Neural cell (in vitro differentiated cells): ENCODE results near the gene ADCY4. TPM values are rescaled to one million over a fixed set of nuclear protein-coding genes. Genes with fewer than 3 reads are reported as not detected.

Experiments
- H2AFZ ChIP-seq: fragments of 200-600, 300-800 bp; sonication (generic), shearing (Covaris generic); 2 replicates; pipeline ENCODE4 v1.6.0; 2014; ENCODE audit warnings: low read depth, mild to moderate bottlenecking, antibody characterized with exemption, low read length, moderate library complexity
- H3F3A ChIP-seq: fragments of 200-600 bp; shearing (Covaris generic); 2 replicates; pipeline ENCODE4 v1.6.1; 2016; ENCODE audit warnings: mild to moderate bottlenecking, moderate library complexity, mixed read lengths, antibody characterized with exemption, low read length; ENCODE audit not compliant: insufficient read depth, poor library complexity, severe bottlenecking
- H3K27ac ChIP-seq: fragments of 200-600, 300-800 bp; sonication (generic), shearing (Covaris generic); 2 replicates; pipeline ENCODE4 v1.5.1; 2014; ENCODE audit warnings: mild to moderate bottlenecking, low read length, moderate library complexity
- H3K27me3 ChIP-seq: fragments of 300-800, 200-600 bp; sonication (generic), shearing (Covaris generic); 2 replicates; pipeline ENCODE4 v1.6.0; 2014; ENCODE audit warnings: mild to moderate bottlenecking, low read depth, low read length, moderate library complexity; ENCODE audit not compliant: insufficient read depth
- H3K36me3 ChIP-seq: fragments of 300-800, 200-600 bp; sonication (generic), shearing (Covaris generic); 2 replicates; pipeline ENCODE4 v1.5.1; 2014; ENCODE audit warnings: mild to moderate bottlenecking, antibody characterized with exemption, low read length, moderate library complexity; ENCODE audit not compliant: insufficient read depth
- H3K4me2 ChIP-seq: fragments of 300-800, 200-600 bp; sonication (generic), shearing (Covaris generic); 2 replicates; pipeline ENCODE4 v1.6.0; 2014; ENCODE audit warnings: mild to moderate bottlenecking, low read length
- H3K4me3 ChIP-seq: fragments of 300-800, 200-600 bp; sonication (generic), shearing (Covaris generic); 2 replicates; pipeline ENCODE4 v1.5.1; 2014; ENCODE audit warnings: mild to moderate bottlenecking, low read length, moderate library complexity
- H3K79me2 ChIP-seq: fragments of 200-600 bp; shearing (Covaris generic); replicated peaks from 2 replicates; pipeline ENCODE4 v1.6.0; 2014; ENCODE audit warnings: mild to moderate bottlenecking, low read length, moderate library complexity; ENCODE audit not compliant: insufficient read depth
- H3K9ac ChIP-seq: fragments of 300-800, 200-600 bp; sonication (generic), shearing (Covaris generic); 2 replicates; pipeline ENCODE4 v1.6.1; 2016; ENCODE audit warnings: mild to moderate bottlenecking, low read length, mixed read lengths
- H3K9me2 ChIP-seq: fragments of 200-600 bp; shearing (Covaris generic); 2 replicates; pipeline ENCODE4 v1.6.1; 2016; ENCODE audit warnings: mild to moderate bottlenecking, low read length, mixed read lengths; ENCODE audit not compliant: insufficient read depth
- H3K9me3 ChIP-seq: fragments of 200-600, 300-800 bp; sonication (generic), shearing (Covaris generic); 2 replicates; pipeline ENCODE4 v1.6.1; 2016; ENCODE audit warnings: mild to moderate bottlenecking, mixed run types, low read length, moderate library complexity, mixed read lengths
- H4K20me1 ChIP-seq: fragments of 200-600 bp; shearing (Covaris generic); 2 replicates; pipeline ENCODE4 v1.6.1; 2016; ENCODE audit warnings: mild to moderate bottlenecking, mixed run types; ENCODE audit not compliant: insufficient read depth
- EP300 ChIP-seq: fragments of 450-650 bp; conservative IDR thresholded peaks from 2 replicates; pipeline ENCODE4 v1.6.1; 2014; ENCODE audit warnings: antibody characterized with exemption, mild to moderate bottlenecking, moderate library complexity; ENCODE audit not compliant: poor library complexity, severe bottlenecking
- EZH2 ChIP-seq: fragments of 200-600, 300-800 bp; shearing (Covaris generic), sonication (generic); IDR thresholded peaks from 2 replicates; pipeline ENCODE4 v1.6.1; 2014; ENCODE audit warnings: antibody characterized with exemption, low read length, borderline replicate concordance, mild to moderate bottlenecking; ENCODE audit not compliant: insufficient read depth, poor library complexity, severe bottlenecking
- MXI1 ChIP-seq: fragments of 450-650 bp; conservative IDR thresholded peaks from 2 replicates; pipeline ENCODE4 v1.6.1; 2014; ENCODE audit warnings: antibody characterized with exemption, mild to moderate bottlenecking; ENCODE audit not compliant: poor library complexity, severe bottlenecking
- POLR2AphosphoS5 ChIP-seq: IDR thresholded peaks from 2 replicates; pipeline ENCODE4 v1.6.1; 2012
- RAD21 ChIP-seq: fragments of 450-650 bp; conservative IDR thresholded peaks from 2 replicates; pipeline ENCODE4 v1.6.1; 2014; ENCODE audit warnings: antibody characterized with exemption, mild to moderate bottlenecking, moderate library complexity
- SMC3 ChIP-seq: fragments of 450-650 bp; conservative IDR thresholded peaks from 2 replicates; pipeline ENCODE4 v1.6.1; 2014; ENCODE audit warnings: antibody characterized with exemption, mild to moderate bottlenecking, moderate library complexity; ENCODE audit not compliant: poor library complexity
- TAF1 ChIP-seq: IDR thresholded peaks from 2 replicates; pipeline ENCODE4 v1.6.1; 2012; ENCODE audit warnings: low read depth
- polyA plus RNA-seq: library from polyadenylated mRNA; depleted of rRNA; stranded (reverse); fragments of >200 nt; gene quantifications from 2 replicates; pipeline ENCODE4 v1.2.3, GENCODE V29; 2014
- TF ChIP-seq, protein P1 (sequence below): IDR thresholded peaks from 2 replicates; pipeline ENCODE4 v1.6.1; 2012; ENCODE audit warnings: borderline replicate concordance
- TF ChIP-seq, protein P2 (sequence below): fragments of 450-650 bp; IDR thresholded peaks from 2 replicates; pipeline ENCODE4 v1.5.1; 2014; ENCODE audit warnings: antibody characterized with exemption, mild to moderate bottlenecking, moderate library complexity; ENCODE audit not compliant: poor library complexity, severe bottlenecking

ADCY4 gene
- polyA plus RNA-seq, 1 donor from 2014 or later, result not detected

DNA sequence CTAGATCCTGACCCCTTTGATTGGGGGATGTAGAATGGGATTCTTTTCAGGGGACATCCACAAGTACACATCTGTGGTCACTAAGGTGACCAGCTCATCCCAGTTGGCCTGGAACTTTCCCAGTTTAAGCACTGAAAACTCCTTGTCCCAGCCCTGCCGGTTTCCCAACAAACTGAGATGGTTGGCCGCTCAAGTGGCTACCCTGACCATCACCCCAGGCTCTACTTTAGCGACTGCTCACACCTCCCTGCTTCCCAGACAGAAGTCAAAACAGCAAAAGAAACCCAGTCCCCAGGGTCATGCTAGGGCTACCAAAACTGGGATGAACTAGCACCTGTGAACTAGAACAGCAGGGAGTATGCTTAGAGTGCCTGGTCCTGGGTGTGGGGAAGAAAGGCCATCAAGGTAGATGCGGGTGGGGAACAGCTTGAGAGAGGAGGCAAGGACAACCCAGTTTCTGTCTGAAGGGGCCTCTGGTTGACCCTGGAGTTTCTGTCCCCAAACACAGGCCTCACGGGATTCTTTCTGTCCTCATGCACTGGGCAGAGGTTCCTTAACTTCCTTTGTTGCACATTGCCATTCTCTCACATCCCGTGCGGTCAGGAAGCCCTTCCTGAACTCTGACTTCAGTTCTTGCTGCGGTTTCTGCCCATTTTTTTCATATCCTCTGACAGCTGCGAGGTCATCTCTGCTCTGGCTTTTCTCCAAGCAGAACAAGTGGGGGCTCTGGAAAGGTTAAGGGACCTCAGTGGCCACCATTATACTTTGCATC, 21.9 kb downstream of the ADCY4 start:
- Histone ChIP-seq H2AFZ (no peak overlapping the region), H4K20me1 (no peaks in the 10 kb centered on the region), H3K79me2 (no peaks in the 10 kb centered on the region), H3K4me3 (no peak overlapping the region), H3K36me3 (no peaks in the 10 kb centered on the region), H3K27me3 (no peaks in the 10 kb centered on the region), H3K9ac (no peak overlapping the region), H3K9me2 (no peaks in the 10 kb centered on the region), H3F3A (no peaks in the 10 kb centered on the region), H3K4me2 (no peak overlapping the region), H3K27ac (no peak overlapping the region), H3K9me3 (no peaks in the 10 kb centered on the region)
- TF ChIP-seq POLR2AphosphoS5, result no peak
- no peak for TF ChIP-seq RAD21
- no peak for TF ChIP-seq MXI1
- TF ChIP-seq, protein P1, sequence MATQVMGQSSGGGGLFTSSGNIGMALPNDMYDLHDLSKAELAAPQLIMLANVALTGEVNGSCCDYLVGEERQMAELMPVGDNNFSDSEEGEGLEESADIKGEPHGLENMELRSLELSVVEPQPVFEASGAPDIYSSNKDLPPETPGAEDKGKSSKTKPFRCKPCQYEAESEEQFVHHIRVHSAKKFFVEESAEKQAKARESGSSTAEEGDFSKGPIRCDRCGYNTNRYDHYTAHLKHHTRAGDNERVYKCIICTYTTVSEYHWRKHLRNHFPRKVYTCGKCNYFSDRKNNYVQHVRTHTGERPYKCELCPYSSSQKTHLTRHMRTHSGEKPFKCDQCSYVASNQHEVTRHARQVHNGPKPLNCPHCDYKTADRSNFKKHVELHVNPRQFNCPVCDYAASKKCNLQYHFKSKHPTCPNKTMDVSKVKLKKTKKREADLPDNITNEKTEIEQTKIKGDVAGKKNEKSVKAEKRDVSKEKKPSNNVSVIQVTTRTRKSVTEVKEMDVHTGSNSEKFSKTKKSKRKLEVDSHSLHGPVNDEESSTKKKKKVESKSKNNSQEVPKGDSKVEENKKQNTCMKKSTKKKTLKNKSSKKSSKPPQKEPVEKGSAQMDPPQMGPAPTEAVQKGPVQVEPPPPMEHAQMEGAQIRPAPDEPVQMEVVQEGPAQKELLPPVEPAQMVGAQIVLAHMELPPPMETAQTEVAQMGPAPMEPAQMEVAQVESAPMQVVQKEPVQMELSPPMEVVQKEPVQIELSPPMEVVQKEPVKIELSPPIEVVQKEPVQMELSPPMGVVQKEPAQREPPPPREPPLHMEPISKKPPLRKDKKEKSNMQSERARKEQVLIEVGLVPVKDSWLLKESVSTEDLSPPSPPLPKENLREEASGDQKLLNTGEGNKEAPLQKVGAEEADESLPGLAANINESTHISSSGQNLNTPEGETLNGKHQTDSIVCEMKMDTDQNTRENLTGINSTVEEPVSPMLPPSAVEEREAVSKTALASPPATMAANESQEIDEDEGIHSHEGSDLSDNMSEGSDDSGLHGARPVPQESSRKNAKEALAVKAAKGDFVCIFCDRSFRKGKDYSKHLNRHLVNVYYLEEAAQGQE, result no peak
- TF ChIP-seq, protein P2, sequence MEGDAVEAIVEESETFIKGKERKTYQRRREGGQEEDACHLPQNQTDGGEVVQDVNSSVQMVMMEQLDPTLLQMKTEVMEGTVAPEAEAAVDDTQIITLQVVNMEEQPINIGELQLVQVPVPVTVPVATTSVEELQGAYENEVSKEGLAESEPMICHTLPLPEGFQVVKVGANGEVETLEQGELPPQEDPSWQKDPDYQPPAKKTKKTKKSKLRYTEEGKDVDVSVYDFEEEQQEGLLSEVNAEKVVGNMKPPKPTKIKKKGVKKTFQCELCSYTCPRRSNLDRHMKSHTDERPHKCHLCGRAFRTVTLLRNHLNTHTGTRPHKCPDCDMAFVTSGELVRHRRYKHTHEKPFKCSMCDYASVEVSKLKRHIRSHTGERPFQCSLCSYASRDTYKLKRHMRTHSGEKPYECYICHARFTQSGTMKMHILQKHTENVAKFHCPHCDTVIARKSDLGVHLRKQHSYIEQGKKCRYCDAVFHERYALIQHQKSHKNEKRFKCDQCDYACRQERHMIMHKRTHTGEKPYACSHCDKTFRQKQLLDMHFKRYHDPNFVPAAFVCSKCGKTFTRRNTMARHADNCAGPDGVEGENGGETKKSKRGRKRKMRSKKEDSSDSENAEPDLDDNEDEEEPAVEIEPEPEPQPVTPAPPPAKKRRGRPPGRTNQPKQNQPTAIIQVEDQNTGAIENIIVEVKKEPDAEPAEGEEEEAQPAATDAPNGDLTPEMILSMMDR, result no peak
- no peak for TF ChIP-seq EP300
- no peak for TF ChIP-seq EZH2
- TF ChIP-seq TAF1, result no peak
- no peak for TF ChIP-seq SMC3

- Histone ChIP-seq H3K27ac (no peak overlapping the region), H4K20me1 (no peaks in the 10 kb centered on the region), H3K4me2 (no peak overlapping the region), H3K4me3 (no peak overlapping the region), H3K27me3 (no peaks in the 10 kb centered on the region), H3K9me2 (no peaks in the 10 kb centered on the region), H2AFZ (no peak overlapping the region), H3K79me2 (no peaks in the 10 kb centered on the region), H3F3A (no peaks in the 10 kb centered on the region), H3K36me3 (no peaks in the 10 kb centered on the region), H3K9me3 (no peaks in the 10 kb centered on the region), H3K9ac (no peak overlapping the region)
- TF ChIP-seq TAF1 (no peak), MXI1 (no peak), EZH2 (no peak), EP300 (no peak), RAD21 (no peak), POLR2AphosphoS5 (no peak), SMC3 (no peak)
- TF ChIP-seq, protein P1, result no peak
- TF ChIP-seq, protein P2, result no peak
Measured at GRCh38 chr14:24311837-24312615, 22.8 kb downstream of the ADCY4 start.
